PC-3 (cell line): ENCODE results near the gene BCR. TPM values are rescaled to one million over a fixed set of nuclear protein-coding genes. Genes with fewer than 3 reads are reported as not detected.

ENCODE experiments used
- ATAC-seq: fragments of 200-7000 bp; cut with Tn5 transposase; 2 replicates; pipeline ENCODE4 v1.9.1; 2020; ENCODE audit warnings: mild to moderate bottlenecking, moderate library complexity
- BruUV-seq: library from RNA; stranded (reverse); fragments of 400-500 nt; replicated peaks from 2 replicates; lab custom pipeline; 2021; lab: Mats Ljungman, UMichigan
- CTCF ChIA-PET: fragments of 300-600 bp; sonication (Branson Sonifier 250); formaldehyde crosslinking; loops from one replicate; lab custom pipeline; 2022; ENCODE audit warnings: antibody characterized with exemption; lab: Charles Lee
- POLR2A ChIA-PET: fragments of 300-600 bp; sonication (Branson Sonifier 250); formaldehyde crosslinking; loops from one replicate; lab custom pipeline; 2022; ENCODE audit warnings: antibody characterized with exemption; ENCODE audit not compliant: unreplicated experiment; lab: Charles Lee
- DNase-seq: peaks from one replicate; pipeline ENCODE4 v3.0.0-alpha.2; 2015
- H2AFZ ChIP-seq: fragments of 300-600 bp; sonication (generic); 2 replicates; pipeline ENCODE4 v1.6.0; 2016; ENCODE audit warnings: antibody characterized with exemption, low read length
- H3F3A ChIP-seq: fragments of 300-600 bp; sonication (generic); one replicate; pipeline ENCODE4 v1.6.0; 2017; ENCODE audit warnings: antibody characterized with exemption, low read length, control low read depth, mild to moderate bottlenecking; ENCODE audit not compliant: unreplicated experiment
- H3K27ac ChIP-seq: fragments of 300-600 bp; sonication (generic); 2 replicates; pipeline ENCODE4 v1.5.1; 2016; ENCODE audit warnings: mild to moderate bottlenecking, low read length
- H3K27me3 ChIP-seq: fragments of 300-600 bp; sonication (generic); 2 replicates; pipeline ENCODE4 v1.6.1; 2016; ENCODE audit warnings: low read length, mixed read lengths
- H3K36me3 ChIP-seq: fragments of 300-600 bp; sonication (generic); 2 replicates; pipeline ENCODE4 v1.6.1; 2016; ENCODE audit warnings: low read depth, mixed run types, low read length, mixed read lengths
- H3K4me1 ChIP-seq: fragments of 300-600 bp; sonication (generic); 2 replicates; pipeline ENCODE4 v1.5.1; 2016; ENCODE audit warnings: low read length; ENCODE audit not compliant: insufficient read depth
- H3K4me2 ChIP-seq: fragments of 300-600 bp; sonication (generic); 2 replicates; pipeline ENCODE4 v1.6.0; 2016; ENCODE audit warnings: low read length
- H3K4me3 ChIP-seq: fragments of 300-600 bp; sonication (generic); 2 replicates; pipeline ENCODE4 v1.5.1; 2016; ENCODE audit warnings: mild to moderate bottlenecking, low read length, mixed read lengths
- H3K79me2 ChIP-seq: fragments of 300-600 bp; sonication (generic); 2 replicates; pipeline ENCODE4 v1.6.1; 2017; ENCODE audit warnings: low read length, mixed read lengths
- H3K9ac ChIP-seq: fragments of 300-600 bp; sonication (generic); 2 replicates; pipeline ENCODE4 v1.6.0; 2016; ENCODE audit warnings: mild to moderate bottlenecking, low read length
- H3K9me2 ChIP-seq: fragments of 300-600 bp; sonication (generic); replicated peaks from 2 replicates; pipeline ENCODE4 v1.6.1; 2016; ENCODE audit warnings: mixed run types, low read length, mixed read lengths
- H3K9me3 ChIP-seq: fragments of 300-600 bp; sonication (generic); 2 replicates; pipeline ENCODE4 v1.6.1; 2016; ENCODE audit warnings: low read length, mixed read lengths
- H4K20me1 ChIP-seq: fragments of 300-600 bp; sonication (generic); 2 replicates; pipeline ENCODE4 v1.6.1; 2016; ENCODE audit warnings: low read length, mixed read lengths
- EZH2 ChIP-seq: fragments of 300-600 bp; sonication (generic); IDR thresholded peaks from one replicate; pipeline ENCODE4 v1.6.1; 2017; ENCODE audit warnings: antibody characterized with exemption, mild to moderate bottlenecking, low read length; ENCODE audit not compliant: unreplicated experiment
- EZH2phosphoT487 ChIP-seq: fragments of 300-600 bp; sonication (generic); IDR thresholded peaks from 2 replicates; pipeline ENCODE4 v1.6.1; 2018; ENCODE audit warnings: mild to moderate bottlenecking, antibody characterized with exemption, low read length, borderline replicate concordance
- intact Hi-C: fragments of 100-400 bp; cut with micrococcal nuclease; formaldehyde crosslinking; loops from 2 replicates; pipeline ENCODE4 v1.9.0; 2023
- total RNA-seq: library from RNA; depleted of rRNA; stranded (reverse); fragments of >200 nt; gene quantifications from 2 replicates; pipeline ENCODE4 v1.2.3, GENCODE V29; 2014
- TF ChIP-seq, protein P1 (sequence below): fragments of 300-600 bp; sonication (generic); conservative IDR thresholded peaks from 2 replicates; pipeline ENCODE4 v1.5.1; 2017; ENCODE audit warnings: antibody characterized with exemption, low read depth, mild to moderate bottlenecking, low read length

BCR gene
- total RNA-seq, 1 experiment from 2014 or later, result 36.8 TPM

DNA sequence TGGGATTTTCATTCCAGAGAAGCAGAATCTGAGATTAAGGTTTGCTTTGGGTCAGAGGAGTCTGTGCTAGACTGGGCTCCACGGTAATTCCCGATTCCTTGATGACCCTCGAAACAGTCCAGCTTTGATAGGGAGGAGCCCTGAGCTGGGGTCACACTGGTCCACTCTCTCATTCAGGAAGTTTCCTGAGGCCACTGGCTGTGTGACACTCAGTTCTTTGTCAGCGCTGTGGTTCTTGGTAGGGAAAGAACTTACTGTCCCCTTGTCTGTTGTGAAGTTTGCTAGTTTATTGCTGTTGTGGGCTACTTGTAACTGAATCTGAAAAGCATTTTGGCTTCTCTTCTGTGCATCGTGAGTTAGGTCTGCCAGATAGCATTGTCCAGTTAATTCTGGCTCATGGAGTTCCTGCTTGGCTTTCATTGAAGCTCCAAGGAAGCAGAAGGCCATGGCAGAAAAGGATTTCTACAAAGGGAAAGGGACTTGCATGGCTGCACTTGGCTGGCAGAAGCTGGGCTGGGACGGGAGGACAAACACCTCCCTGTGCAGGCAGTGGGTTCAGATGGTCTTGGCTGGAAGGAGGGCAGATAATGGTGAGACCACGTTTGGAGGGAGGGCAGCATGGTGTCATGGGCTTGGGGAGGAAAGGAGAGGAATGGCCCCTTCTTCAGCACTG, 23.3 kb downstream of the BCR start:
- H4K20me1 ChIP-seq, result no peaks in the 10 kb centered on the region
- ChIA-PET CTCF (no interaction called here), POLR2A (no interaction called here)

DNA sequence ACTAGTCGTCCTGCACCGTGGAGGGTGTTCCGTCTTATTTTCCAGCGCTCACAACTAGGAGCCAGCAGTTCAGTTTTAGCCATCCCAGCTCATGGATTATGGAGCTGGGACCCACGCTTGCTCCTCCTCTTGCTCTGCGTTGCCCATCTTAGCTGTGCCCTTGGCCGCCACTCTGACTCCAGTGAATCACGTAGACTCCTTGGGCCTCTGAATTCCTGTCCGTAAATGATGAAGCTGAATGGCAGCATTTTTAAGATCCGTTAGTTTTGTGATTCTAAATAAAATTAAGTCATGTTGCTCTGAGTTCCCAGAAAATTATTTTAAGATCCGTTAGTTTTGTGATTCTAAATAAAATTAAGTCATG, 23.8 kb downstream of the BCR start:
- H3K9me3 ChIP-seq, result no peaks in the 10 kb centered on the region
- H3K36me3 ChIP-seq, result no peaks in the 10 kb centered on the region; the same call in 1 of the 2 replicates
- intact Hi-C loops, result no loop called here
- no peaks in the 10 kb centered on the region for H3K4me1 ChIP-seq
- ChIA-PET CTCF (no interaction called here), POLR2A (no interaction called here)
- H4K20me1 ChIP-seq, result no peaks in the 10 kb centered on the region
- peaks cover 60% of the 10 kb centered on the region for H3K79me2 ChIP-seq
- no peaks in the 10 kb centered on the region for H3K9me2 ChIP-seq
- no peak for ATAC-seq
- no peaks in the 10 kb centered on the region for H3F3A ChIP-seq
- no peak overlapping the region for H3K27ac ChIP-seq
- H3K27me3 ChIP-seq, result no peaks in the 10 kb centered on the region
- DNase-seq, result no peak
- BruUV-seq, result no TSS peak
- TF ChIP-seq, protein P1, sequence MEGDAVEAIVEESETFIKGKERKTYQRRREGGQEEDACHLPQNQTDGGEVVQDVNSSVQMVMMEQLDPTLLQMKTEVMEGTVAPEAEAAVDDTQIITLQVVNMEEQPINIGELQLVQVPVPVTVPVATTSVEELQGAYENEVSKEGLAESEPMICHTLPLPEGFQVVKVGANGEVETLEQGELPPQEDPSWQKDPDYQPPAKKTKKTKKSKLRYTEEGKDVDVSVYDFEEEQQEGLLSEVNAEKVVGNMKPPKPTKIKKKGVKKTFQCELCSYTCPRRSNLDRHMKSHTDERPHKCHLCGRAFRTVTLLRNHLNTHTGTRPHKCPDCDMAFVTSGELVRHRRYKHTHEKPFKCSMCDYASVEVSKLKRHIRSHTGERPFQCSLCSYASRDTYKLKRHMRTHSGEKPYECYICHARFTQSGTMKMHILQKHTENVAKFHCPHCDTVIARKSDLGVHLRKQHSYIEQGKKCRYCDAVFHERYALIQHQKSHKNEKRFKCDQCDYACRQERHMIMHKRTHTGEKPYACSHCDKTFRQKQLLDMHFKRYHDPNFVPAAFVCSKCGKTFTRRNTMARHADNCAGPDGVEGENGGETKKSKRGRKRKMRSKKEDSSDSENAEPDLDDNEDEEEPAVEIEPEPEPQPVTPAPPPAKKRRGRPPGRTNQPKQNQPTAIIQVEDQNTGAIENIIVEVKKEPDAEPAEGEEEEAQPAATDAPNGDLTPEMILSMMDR, result no peak
- no peak for TF ChIP-seq EZH2phosphoT487
- no peak overlapping the region for H3K4me3 ChIP-seq
- no peak overlapping the region for H3K4me2 ChIP-seq
- H2AFZ ChIP-seq, result no peak overlapping the region
- no peak overlapping the region for H3K9ac ChIP-seq

More for the DNA sequence above, 23.3 kb downstream of the BCR start:
- H3K36me3 ChIP-seq, result no peaks in the 10 kb centered on the region; the same call in 1 of the 2 replicates
- no peaks in the 10 kb centered on the region for H3K27me3 ChIP-seq
- H3K4me3 ChIP-seq, result no peak overlapping the region
- no peak overlapping the region for H3K4me2 ChIP-seq
- intact Hi-C loops, result no loop called here
- no peaks in the 10 kb centered on the region for H3K9me2 ChIP-seq
- H3F3A ChIP-seq, result no peaks in the 10 kb centered on the region
- DNase-seq (no peak), ATAC-seq (no peak)
- H3K27ac ChIP-seq, result no peak overlapping the region
- no peaks in the 10 kb centered on the region for H3K9me3 ChIP-seq
- no peaks in the 10 kb centered on the region for H3K4me1 ChIP-seq
- H3K9ac ChIP-seq, result no peak overlapping the region
- no TSS peak for BruUV-seq
- no peak overlapping the region for H2AFZ ChIP-seq
- TF ChIP-seq, protein P1, result no peak
- TF ChIP-seq EZH2phosphoT487 (no peak), EZH2 (no peak)
- H3K79me2 ChIP-seq, result peaks cover 65% of the 10 kb centered on the region

DNA sequence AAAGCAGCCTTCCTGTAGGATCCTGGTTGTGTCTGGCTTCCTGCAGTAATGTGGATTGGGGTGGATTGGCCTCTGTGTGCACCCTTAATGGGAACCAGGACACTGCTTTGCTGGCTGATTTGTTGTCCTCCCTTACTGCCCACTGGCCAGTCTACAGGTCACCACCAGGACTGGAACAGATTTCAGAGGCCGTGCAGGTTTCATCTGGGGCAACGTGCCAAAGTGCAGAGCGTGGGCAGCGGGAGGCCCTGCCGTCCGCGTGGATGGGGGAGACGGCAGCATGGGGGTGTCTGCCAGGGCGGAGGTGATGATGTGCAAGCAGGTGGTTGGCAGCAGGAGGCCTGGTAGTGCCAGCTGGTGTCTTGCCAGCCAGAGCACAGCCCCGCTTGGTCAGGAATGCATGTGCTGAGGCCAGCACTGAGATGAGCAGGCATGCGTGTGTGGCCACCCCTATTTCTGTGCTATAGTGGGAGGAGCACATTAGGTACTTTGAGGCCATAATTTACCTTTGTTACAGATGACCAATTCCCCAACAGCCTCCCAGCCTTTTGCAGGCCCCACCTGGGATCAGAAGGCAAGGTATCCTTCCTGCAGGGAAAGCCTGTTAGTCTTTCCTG, 24.3 kb downstream of the BCR start:
- no peak overlapping the region for H3K9ac ChIP-seq
- H3K9me2 ChIP-seq, result no peaks in the 10 kb centered on the region
- H4K20me1 ChIP-seq, result no peaks in the 10 kb centered on the region
- no peaks in the 10 kb centered on the region for H3K9me3 ChIP-seq
- H3F3A ChIP-seq, result no peaks in the 10 kb centered on the region
- H3K4me2 ChIP-seq, result no peak overlapping the region
- no peak overlapping the region for H3K27ac ChIP-seq
- ChIA-PET CTCF (no interaction called here), POLR2A (no interaction called here)
- H2AFZ ChIP-seq, result no peak overlapping the region
- intact Hi-C loops, result no loop called here
- ATAC-seq (no peak), DNase-seq (no peak)
- no TSS peak for BruUV-seq
- H3K36me3 ChIP-seq, result no peaks in the 10 kb centered on the region; the same call in 1 of the 2 replicates
- no peaks in the 10 kb centered on the region for H3K27me3 ChIP-seq
- TF ChIP-seq EZH2phosphoT487, result no peak
- TF ChIP-seq EZH2, result no peak
- TF ChIP-seq, protein P1, result no peak
- peaks cover 57% of the 10 kb centered on the region for H3K79me2 ChIP-seq
- H3K4me1 ChIP-seq, result no peaks in the 10 kb centered on the region
- no peak overlapping the region for H3K4me3 ChIP-seq
